HG02840 (cell line): Measurements from ENCODE around the gene GSTM4.

Source experiments
- ATAC-seq: cut with Tn5 transposase; IDR thresholded peaks from one replicate; pipeline ENCODE4 v1.9.1; 2021; ENCODE audit warnings: mild to moderate bottlenecking, moderate library complexity, moderate number of reproducible peaks; ENCODE audit not compliant: unreplicated experiment, low FRiP score

The GSTM4 gene

DNA sequence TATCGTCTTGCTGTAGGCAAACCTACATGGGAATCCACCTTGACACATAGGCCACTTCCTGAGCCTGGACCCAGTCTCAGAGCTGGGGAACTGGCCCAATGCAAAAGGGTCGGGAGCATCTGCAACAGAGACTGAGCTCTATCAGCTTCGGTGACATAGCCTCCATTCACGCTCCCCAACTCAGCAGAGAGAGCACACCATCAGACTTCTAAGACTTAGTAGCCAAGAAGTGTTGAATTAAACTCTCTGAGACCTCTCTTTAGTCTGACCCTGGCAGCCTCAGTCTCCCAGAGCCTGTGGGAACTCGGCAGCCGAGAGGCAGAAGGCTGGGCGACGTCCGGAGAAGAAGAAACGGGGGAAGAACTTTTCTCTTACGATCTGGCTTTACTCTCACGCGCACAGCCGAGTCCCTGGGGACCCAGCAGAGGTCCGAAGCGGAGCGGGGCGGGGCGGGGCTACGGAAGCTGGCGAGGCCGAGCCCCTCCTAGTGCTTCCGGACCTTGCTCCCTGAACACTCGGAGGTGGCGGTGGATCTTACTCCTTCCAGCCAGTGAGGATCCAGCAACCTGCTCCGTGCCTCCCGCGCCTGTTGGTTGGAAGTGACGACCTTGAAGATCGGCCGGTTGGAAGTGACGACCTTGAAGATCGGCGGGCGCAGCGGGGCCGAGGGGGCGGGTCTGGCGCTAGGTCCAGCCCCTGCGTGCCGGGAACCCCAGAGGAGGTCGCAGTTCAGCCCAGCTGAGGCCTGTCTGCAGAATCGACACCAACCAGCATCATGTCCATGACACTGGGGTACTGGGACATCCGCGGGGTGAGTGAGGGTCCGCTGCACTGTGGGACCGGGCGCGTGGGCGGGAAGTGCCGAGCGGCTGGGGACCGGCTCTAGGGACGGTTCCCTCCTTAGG, at the start of gene GSTM4:
TSS of gene GSTM4 (plus strand) at position 485 of the 905 bp plus-strand sequence. CDS start at position 776, 291 bp downstream.
- peak; percentile 88 for ATAC-seq

DNA sequence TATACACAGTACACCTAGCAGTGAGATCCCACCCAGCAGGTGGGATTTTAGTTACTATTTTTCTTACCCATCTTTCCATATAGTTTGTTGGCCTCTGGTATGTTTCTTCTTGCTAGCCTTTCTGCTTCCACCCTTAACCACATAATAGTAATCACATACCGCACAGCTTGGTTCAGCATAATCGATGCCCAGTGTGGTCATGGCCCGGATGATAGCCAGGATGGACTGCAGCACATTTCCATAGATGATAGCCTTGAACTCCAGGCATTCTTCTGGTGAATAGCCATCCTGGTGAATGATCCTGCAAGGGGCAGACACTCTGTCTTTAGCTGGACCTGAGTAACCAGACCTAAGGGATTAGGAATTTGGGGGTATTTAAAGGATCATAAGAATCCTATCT, 46.0 kb upstream of the GSTM4 start:
- ATAC-seq = no peak

DNA sequence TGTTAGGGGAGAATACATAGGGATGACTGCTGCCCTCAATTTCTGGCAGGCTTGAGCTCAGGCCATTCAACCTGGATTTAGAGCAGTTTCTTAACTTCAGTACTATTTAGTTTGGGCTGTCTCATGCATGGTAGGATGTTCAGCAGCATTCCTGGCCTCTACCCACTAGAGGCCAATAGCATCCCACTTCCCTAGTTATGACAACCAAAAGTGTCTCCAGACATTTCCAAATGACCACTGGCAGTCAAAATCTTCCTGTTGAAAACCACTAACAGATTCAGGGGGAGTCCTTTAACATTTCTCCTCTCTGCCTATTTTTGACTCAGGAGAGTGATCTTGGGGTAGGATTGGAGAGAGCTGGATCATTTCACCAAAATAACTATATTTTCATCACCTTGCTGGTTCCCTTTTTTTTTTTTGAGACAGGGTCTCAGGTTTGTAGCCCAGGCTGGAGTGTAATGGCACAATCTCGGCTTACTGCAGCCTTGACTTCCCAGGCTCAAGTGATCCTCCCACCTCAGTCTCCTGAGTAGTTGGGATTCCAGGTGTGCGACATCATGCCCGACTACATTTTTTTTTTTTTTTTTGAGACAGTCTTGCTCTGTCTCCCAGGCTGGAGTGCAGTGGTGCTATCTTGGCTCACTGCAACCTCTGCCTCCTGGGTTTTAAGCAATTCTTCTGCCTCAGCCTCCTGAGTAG, 45.1 kb upstream of the GSTM4 start:
- no peak for ATAC-seq

DNA sequence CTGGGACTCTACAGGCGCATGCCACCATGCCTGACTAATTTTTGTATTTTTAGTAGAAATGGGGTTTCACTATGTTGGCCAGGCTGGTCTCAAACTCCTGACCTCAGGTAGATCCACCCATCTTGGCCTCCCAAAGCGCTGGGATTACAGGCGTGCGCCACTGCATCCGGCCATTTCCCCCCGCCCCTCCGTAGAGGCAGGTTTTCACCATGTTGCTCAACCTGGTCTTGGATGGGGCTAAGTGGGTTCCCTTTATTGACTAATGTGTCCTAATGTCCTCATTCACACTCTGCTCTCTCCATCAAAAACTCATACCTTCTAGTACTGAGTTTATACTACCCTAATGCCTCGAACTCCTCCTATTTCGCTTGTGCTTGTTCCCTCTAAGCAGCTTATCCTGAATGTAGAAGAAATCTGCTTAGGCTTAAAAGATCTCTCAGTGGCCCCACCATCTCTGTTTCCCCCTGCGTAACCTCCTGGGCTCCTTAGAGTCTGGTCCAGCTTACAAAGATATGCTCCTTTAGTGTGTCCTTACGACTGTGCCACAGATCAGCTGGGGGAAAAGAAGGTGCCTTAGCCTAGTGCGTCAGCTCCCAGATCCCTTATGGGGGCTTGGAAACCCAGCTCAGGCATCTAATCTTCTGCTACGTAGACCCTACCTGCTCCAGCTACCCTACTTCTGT, 44.5 kb upstream of the GSTM4 start:
- no peak for ATAC-seq

DNA sequence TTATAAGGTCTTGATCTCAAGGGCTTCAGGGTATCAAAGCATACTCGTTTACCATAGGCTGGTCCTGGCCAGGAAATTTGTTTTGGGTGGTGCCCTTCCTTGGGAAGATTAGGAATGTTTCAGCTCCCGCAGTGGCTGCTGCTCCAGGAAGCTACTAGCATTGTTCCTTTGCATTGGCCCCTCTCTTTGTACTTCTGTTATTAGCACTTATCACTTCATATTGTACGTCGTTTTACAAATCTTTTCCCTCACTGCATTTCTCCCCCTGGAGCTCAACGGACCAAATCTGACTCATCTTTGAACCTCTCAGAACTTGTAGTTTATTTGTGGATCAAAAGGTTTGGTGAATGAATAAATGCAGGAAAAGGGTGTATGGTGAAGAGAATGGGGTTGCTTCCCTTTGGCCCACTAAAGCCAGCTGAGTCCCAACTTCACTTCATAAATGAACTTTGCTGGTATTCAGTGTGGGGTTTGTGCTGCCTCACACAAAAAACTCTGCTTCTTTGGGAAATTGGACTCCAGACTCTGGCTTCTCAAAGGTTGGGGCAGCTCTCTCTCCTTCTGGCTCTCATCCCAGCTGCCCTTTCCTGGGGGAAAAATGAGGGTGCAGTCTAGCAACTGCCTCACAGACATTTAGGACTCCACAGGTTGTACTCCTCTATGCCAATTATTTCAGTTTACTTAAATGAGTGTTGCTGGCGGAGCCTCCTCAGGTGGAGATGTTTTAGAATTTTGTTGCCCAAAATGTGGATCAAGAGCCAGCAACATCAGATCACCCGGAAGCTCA, 42.3 kb upstream of the GSTM4 start:
- no peak for ATAC-seq

DNA sequence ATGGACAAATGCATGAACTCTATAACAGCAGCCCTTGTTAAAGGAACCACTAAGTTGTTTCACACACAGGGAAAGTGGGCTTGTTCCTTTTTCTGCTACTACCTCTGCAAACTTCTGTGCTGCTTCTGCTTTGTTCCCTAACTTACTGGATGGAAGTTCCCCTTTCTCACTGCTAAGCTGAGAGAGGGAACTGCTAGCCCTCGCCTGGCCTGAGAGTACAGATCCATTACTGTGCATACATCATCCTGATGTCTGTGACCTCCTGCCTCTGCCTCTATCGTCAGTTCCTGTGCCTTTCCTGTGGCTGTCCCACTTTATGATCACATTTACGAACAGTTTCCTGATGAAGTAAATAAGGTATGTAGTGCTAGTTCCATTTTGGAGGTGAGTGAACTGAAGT, 40.0 kb upstream of the GSTM4 start:
- ATAC-seq = no peak

DNA sequence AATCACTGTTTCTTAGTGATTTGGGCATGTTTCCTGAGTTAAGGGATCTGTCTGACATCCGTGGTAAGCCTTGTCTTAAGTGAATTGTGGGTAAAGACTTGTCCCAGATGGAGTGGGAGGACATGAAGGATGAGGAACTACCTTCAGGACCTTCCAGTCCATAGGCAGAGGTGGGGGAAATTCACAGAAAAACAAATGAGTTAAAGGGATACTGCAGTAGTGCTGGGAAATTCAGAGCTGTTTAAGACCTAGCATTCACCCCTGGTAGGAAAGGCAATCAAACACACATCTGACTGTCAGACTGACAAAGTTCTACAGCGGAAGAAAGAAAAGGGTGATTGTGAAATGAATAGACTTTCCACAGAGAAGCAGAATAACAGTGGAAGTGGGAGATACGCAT, 39.5 kb upstream of the GSTM4 start:
- ATAC-seq = no peak

DNA sequence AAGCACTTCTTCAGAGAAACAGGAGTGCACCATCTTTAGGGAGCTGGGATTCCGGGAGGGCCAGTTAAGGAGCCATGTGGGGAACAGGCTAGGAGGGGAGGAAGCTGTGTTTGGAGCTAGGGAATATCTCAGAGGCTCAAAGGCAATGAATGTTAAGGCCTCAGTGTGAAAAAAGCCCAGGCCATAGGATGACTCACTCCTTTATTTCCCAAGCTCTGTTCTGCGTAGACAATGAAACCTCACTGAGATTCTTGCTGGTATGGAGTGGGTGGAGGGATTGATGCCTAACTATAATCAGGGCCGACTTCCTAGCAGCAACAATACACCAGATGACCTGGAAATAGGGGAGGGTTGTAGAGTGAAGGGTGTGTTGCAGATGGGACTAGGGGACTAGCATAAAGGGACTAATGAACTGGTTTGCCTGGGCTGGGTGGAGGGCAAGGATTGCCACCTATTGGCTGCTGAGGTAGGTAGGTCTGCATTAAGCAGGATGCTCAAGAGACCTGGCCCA, 38.6 kb upstream of the GSTM4 start:
- no peak for ATAC-seq

DNA sequence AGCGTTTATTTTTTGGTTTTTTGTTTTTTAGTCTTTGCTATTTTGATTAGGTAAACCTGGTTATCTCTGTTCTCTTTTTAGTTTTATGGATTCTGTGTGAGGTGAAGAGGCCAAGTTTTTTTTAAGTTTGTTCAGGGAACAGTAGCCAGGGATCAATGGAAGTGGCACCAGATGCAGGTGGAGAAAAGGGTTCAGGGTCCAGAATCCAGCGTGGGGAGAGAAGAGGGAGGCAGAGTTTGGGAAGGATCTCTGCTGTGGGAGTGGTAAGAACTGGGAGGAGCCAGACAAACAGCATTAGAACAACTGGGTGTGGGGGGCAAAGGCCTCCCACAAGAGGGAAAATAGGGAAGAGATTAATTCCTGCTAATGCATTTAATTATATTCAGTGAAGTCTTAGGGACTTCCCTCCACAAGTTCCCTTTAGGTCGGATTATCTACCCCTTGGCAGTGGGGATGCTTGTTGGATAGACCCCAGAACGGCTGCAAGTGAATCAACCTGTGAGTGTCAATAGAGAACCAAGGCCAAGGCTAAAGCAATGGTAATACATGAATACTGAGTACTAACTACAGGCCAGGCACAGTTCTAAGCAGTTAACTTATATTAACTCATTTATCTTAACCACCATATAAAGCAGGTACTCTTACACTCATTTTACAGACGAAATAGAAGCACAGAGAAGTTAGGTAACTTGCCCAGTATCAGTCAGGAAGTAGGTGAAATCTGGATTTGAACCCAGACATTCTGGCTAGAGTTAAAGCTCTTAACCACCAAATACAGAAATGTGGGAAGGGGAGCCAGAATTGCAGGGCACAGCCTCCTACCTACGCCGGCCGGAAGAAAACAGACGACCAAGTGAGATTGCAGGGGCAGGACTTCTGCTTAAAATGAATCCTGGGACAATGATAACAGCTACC, 37.0 kb upstream of the GSTM4 start:
- no peak for ATAC-seq

DNA sequence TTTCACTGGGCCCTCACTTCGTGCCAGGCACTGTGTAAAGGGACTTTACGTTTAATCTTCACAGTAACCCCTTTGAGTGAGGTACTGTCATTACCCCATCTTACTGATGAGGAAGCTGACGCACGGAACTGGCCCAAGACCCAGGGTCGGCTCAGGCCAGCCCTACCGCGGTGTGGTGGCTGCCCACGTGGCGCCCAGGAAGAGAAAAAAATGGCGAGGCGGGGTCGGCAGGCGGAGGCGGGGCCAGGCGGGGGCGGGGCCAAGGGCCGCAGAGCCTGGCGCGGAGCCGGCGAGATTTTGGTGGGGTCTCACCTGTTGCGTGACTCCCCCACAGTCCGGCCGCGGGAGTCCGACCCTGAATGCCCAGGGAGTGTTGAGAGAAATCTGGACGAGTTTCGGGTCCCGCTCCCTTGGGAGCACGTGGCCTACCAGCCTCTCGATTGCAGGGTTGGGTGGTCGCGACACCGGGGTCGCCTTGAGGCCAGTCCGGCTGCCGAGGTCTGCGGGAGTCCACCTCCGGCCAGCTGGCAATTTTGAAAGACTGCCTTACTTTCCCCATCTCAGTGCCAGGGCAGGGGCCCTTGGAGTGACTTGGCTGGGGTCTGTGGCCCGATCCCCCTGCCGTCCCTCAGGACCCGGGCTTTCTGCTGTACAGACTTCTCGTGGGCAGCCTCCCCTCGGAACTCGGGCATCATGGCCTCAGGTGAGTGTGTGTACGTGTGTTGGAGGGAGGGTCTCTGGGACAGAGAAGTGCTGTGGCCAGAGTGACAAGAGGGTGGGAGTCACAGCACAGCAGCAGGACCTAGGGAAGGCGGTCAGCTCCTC, 36.1 kb upstream of the GSTM4 start, which contains the start of the genes AMPD2 and GNAT2:
TSS of gene AMPD2 (plus strand) at position 262 of the 825 bp plus-strand sequence. CDS start 1,339 bp downstream, outside the sequence.
TSS of gene GNAT2 (minus strand) at position 41 of the 825 bp plus-strand sequence. CDS start 6,746 bp downstream, outside the sequence.
- ATAC-seq = peak; percentile 43

DNA sequence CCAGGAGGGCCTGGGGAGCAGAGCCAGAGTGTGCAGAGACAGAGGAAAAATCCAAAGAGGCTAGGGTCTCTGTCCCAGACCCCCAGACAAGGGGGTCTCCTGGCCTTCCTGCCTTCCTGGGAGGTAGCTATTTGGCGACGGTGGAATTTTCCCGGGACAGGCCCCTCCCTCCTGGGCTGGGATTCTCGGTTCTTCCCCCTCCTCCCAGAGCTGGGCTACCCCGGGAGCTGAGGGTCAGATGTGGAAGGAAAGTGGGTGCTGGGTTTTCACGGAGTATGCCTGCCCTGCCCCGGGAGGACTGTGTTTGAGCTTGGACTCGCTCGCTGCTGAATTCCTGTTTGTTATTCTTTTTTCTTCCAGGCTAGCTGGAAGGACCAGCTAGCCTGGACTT, 35.5 kb upstream of the GSTM4 start:
- no peak for ATAC-seq

DNA sequence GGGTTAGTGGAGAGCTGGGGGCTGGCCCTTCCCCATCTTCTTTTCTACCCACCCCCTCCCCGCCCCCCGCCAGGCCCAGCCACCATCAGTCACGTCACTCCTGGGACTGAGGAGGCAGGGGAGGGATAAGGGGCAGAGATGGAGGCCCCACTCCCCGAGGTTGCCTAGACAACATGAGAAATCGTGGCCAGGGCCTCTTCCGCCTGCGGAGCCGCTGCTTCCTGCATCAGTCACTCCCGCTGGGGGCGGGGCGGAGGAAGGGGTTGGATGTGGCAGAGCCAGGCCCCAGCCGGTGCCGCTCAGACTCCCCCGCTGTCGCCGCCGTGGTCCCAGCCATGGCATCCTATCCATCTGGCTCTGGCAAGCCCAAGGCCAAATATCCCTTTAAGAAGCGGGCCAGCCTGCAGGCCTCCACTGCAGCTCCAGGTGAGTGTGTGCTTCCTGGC, 35.0 kb upstream of the GSTM4 start:
- ATAC-seq = peak; percentile 60

DNA sequence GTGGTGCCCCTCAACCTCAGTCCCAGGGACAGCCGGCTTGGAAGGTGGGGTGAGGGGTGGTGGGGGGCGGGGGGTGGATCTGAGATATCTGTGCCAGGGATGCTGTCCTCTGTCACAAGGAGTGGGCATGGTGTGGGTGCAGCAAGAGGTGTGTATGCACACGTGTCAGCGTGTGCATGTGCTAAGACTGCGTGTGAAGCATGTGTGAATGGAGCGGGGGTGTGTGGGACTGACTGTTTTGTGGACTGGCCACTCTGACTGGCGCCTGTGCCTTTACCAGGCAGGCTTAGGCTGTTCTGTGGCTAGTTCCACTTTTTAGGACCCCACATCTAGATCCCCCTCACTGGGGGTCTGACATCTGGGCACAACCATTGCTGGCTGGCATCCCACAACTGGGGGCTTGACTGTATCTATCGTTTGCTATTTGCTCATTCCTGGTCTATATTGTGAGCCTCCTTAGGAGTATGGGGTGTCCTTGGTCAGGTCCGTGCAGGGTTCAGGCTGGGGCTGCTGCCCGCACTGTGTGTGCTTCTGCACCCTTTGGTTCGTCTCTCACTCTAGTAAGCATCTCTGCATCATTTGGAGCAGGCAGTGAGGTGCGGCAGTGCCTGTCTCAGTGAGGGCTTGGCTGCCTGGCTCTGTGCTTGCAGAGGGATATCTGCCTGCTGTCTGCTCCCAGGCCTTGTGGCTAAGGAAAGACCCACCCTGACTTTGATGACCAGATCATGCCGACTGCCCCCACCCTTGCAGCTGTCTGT, 34.3 kb upstream of the GSTM4 start:
- no peak for ATAC-seq

DNA sequence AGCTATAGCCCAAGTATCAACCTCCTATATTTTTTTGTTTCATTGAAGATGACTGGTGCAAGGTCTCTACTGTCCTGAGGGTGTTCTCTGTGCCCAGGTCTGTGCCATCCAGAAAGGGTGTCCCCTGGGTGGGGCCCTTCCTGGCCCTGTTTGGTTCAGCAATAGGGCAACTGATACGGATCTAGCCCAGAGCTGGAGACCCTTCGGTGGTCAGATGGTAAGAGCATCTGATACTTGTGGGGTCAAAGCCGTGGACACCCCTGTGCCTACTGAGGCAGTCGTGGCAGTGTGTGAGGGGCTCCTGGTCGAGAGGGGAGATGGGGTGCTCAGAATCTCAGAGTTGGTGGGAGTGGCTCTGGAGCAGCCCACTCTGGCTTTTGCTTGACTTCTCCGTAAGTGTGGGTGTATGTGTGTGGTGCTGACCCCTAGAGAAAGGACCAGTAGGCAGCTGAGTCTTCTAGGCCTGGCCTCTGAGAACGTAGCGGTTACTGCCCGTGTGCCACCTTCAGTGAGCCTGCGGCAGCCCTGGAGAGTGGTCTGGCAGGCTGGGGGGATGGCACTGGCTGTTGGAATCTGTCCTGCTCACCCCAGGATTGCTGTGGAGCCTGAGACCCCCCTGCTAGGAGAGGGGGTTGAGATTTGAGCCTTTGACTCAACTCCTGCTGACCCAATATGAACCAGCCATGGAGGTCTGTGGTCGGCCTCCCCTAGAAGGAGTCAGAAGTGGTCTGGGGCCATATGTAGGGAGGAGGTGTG, 33.6 kb upstream of the GSTM4 start:
- no peak for ATAC-seq

DNA sequence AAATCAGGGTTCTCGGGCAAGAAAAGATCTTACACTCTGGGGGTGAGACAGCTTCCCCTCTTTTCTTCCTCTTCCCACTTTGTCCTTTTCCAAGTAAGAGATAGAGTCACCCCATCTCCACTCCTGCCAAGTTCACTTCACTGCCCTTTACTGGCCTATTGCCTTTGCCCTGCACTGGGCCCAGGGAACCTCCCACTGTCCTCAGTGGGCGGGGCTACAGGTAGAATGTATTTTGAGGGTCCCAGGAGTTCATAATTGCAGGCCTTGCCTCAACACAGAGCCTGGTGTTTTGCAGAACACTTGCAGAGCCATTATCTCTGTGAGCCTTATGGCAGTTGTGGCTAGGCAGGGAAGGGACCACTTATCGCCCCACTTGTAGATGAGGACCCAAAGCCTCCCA, 33.0 kb upstream of the GSTM4 start:
- no peak for ATAC-seq

DNA sequence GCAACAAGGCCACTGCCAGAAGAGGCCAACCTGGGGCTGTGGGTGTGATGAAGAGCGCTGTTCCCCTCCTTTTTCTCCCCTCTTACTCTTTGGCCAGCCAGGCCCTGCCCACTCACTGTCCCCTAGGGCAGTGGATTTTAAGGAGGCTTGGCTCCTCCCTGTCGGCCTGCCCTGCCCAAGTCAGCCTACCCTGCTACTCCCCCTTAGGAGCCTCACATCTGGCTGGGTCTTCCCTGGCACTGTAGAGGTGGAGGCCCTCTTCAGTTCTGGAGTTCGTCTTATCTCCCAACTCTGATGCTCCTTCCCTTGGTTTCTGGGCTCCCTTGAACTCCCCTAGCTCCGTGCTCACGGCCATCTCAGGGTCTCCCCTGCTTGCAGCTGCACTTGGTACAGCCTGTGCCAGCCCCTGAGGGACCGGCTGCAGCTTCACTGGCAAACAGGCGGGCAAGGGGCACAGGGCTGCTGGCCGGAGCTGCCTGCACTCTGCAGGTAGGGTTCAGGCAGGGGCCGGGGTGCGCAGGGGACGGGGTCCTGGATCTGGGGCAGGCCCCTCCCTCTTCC, 32.2 kb upstream of the GSTM4 start:
- ATAC-seq = no peak
